K562 (cell line): ENCODE measurements around the gene FKBP2. TPM values are rescaled to one million over a fixed set of nuclear protein-coding genes. Genes with fewer than 3 reads are reported as not detected.
A peak's percentile ranks its signal among the peaks of the same experiment; 100 is the strongest.

Experiments
- DACH1 ChIP-seq: fragments of 450-650 bp; IDR thresholded peaks from 2 replicates; pipeline ENCODE4 v1.6.1; 2018; ENCODE audit not compliant: partially characterized antibody
- E2F3 ChIP-seq: fragments of 250-450 bp; sonication (Bioruptor Pico); IDR thresholded peaks from 2 replicates; pipeline ENCODE4 v1.4.0; 2020; ENCODE audit warnings: mild to moderate bottlenecking
- GATAD2A ChIP-seq: fragments of 450-650 bp; IDR thresholded peaks from 2 replicates; pipeline ENCODE4 v1.6.1; 2017
- HIVEP1 ChIP-seq: fragments of 250-450 bp; sonication (Bioruptor Pico); IDR thresholded peaks from 2 replicates; pipeline ENCODE4 v1.4.0; 2020; ENCODE audit warnings: mild to moderate bottlenecking
- PHB ChIP-seq: fragments of 250-450 bp; sonication (Bioruptor Pico); IDR thresholded peaks from 2 replicates; pipeline ENCODE4 v1.5.0; 2021
- POLR2AphosphoS2 ChIP-seq: IDR thresholded peaks from 2 replicates; pipeline ENCODE4 v1.6.1; 2012; ENCODE audit warnings: low read length, improper control_type of control experiment
- POLR3G ChIP-seq: IDR thresholded peaks from 2 replicates; pipeline ENCODE4 v1.6.1; 2011; ENCODE audit not compliant: insufficient read length, insufficient replicate concordance; ENCODE audit errors: extremely low read depth
- SAP30 ChIP-seq: fragments of 200-600 bp; sonication (generic); IDR thresholded peaks from 2 replicates; pipeline ENCODE4 v1.6.1; 2012; ENCODE audit warnings: borderline replicate concordance, low read depth, mild to moderate bottlenecking, moderate library complexity, low read length, control low read depth, inconsistent platforms; ENCODE audit not compliant: insufficient read depth, poor library complexity, severe bottlenecking
- ZFPM2 ChIP-seq: fragments of 250-450 bp; sonication (Bioruptor Pico); IDR thresholded peaks from 2 replicates; pipeline ENCODE4 v1.5.1; 2022; ENCODE audit warnings: mild to moderate bottlenecking
- ZNF253 ChIP-seq: fragments of 250-450 bp; sonication (Bioruptor Pico); conservative IDR thresholded peaks from 2 replicates; pipeline ENCODE4 v1.6.1; 2021; ENCODE audit warnings: mild to moderate bottlenecking
- ZNF282 ChIP-seq: sonication (generic); formaldehyde crosslinking; IDR thresholded peaks from 2 replicates; pipeline ENCODE4 v1.8.1; 2023; ENCODE audit warnings: missing genetic modification reagents
- ZNF436 ChIP-seq: fragments of 250-450, 450-650 bp; sonication (Bioruptor Pico); formaldehyde crosslinking; IDR thresholded peaks from 2 replicates; pipeline ENCODE4 v1.7.0; 2020; ENCODE audit warnings: mild to moderate bottlenecking
- ZNF445 ChIP-seq: fragments of 250-450 bp; sonication (Bioruptor Pico); IDR thresholded peaks from 2 replicates; pipeline ENCODE4 v1.4.0; 2020; ENCODE audit warnings: low read depth, mild to moderate bottlenecking, moderate library complexity
- ZNF561 ChIP-seq: fragments of 450-650 bp; formaldehyde crosslinking; conservative IDR thresholded peaks from 2 replicates; pipeline ENCODE4 v1.4.0; 2020; ENCODE audit warnings: mild to moderate bottlenecking, moderate library complexity
- polyA plus RNA-seq, 8 experiments: library from polyadenylated mRNA; depleted of rRNA in 4 of 8; stranded (reverse) in 5 of 8; unstranded in 3 of 8; fragments of >200 nt; fragmentation: Nextera tagmentation in 2 of 8; fragmentation: Illumina TruSeq in 1 of 8; extraction: Ambion mirVana in 2 of 8; extraction: Trizol in 1 of 8; gene quantifications; 2 replicates each; pipeline versions ENCODE4 v1.2.1 to v1.2.3, GENCODE V29; 2011 to 2014; ENCODE audit warnings: inconsistent platforms in 1 of 8, missing spikeins in 1 of 8
- total RNA-seq, 7 experiments: library from RNA; depleted of rRNA in 6 of 7; stranded (reverse); fragments of >200 nt in 6 of 7; fragmentation: Illumina TruSeq in 2 of 7; extraction: Trizol in 2 of 7; gene quantifications; 2 replicates each; pipeline versions ENCODE4 v1.2.1 to v1.2.3, GENCODE V29; 2011 to 2021; ENCODE audit warnings: low replicate concordance in 1 of 7
- TF ChIP-seq, protein P1 (sequence below), 2 experiments: fragments of 450-650 bp; formaldehyde crosslinking in 1 of 2; IDR thresholded peaks; 2 replicates each; pipeline versions ENCODE4 v1.4.0 to v1.6.1; 2014 to 2020; ENCODE audit warnings: mild to moderate bottlenecking in 2 of 2, borderline replicate concordance in 1 of 2, low read depth in 1 of 2
- TF ChIP-seq, protein P2 (sequence below): sonication (generic); formaldehyde crosslinking; IDR thresholded peaks from 2 replicates; pipeline ENCODE4 v1.9.0; 2022; ENCODE audit warnings: mild to moderate bottlenecking, missing genetic modification reagents
- TF ChIP-seq, protein P3 (sequence below): fragments of 250-450 bp; sonication (Bioruptor Pico); IDR thresholded peaks from 2 replicates; pipeline ENCODE4 v1.8.0; 2021; ENCODE audit warnings: borderline replicate concordance, mild to moderate bottlenecking, moderate library complexity; ENCODE audit not compliant: poor library complexity, severe bottlenecking

Gene FKBP2
- total and polyA plus RNA-seq, 9 of the 15 experiments (the other 6 are each of a cell fraction or from before 2014, with no cell fraction given): 3.5 to 151 (median 58.1) TPM

DNA sequence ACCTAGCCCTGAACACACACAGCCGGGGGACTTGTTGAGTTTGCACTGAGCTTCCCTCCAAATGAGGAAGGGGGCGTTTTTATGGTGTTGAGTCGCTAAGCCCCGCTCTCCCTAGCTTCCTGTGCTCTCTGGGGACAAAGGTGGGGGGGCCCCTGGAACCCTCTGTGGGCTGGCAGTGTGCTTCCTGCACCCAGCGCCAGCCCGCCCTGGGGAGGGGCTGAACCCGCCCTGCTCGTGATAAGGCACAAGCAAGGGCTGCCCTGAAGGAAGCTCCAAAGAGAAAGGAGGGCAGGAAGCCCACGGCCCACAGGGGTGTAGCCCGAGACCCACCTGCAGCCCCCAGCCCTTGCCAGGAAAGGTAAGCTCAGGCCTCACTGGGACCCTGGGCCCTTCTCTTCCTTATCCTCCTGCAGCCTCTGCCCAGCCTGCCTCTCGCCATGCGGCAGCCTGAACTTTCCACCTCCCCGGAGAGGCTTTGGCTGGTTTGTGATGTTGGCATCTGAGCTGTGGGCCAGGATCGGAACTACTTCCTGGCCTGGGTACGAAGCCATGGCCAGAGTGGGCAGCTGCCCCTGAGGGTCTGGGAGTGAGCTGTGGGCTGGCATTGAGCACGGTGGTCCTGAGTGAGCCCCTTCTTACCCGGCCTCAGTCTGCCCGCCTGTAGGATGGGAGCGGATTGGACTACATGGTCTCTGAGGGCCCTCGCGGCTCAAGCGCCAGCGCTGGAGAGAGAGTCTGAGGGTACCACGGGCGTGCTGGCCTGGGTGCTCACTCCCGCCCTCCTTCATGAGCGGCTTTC is 34.2 kb upstream of the FKBP2 start, which contains the start of gene FERMT3 (continued):
- no peak for TF ChIP-seq HIVEP1 (CRISPR knock-in tag)
- 0 out of 2 replicates have a peak, but pooled peaks have one; percentile 65 for TF ChIP-seq GATAD2A
- TF ChIP-seq POLR3G: no peak
- TF ChIP-seq ZNF253 (CRISPR knock-in tag): no peak
- TF ChIP-seq, protein P1, sequence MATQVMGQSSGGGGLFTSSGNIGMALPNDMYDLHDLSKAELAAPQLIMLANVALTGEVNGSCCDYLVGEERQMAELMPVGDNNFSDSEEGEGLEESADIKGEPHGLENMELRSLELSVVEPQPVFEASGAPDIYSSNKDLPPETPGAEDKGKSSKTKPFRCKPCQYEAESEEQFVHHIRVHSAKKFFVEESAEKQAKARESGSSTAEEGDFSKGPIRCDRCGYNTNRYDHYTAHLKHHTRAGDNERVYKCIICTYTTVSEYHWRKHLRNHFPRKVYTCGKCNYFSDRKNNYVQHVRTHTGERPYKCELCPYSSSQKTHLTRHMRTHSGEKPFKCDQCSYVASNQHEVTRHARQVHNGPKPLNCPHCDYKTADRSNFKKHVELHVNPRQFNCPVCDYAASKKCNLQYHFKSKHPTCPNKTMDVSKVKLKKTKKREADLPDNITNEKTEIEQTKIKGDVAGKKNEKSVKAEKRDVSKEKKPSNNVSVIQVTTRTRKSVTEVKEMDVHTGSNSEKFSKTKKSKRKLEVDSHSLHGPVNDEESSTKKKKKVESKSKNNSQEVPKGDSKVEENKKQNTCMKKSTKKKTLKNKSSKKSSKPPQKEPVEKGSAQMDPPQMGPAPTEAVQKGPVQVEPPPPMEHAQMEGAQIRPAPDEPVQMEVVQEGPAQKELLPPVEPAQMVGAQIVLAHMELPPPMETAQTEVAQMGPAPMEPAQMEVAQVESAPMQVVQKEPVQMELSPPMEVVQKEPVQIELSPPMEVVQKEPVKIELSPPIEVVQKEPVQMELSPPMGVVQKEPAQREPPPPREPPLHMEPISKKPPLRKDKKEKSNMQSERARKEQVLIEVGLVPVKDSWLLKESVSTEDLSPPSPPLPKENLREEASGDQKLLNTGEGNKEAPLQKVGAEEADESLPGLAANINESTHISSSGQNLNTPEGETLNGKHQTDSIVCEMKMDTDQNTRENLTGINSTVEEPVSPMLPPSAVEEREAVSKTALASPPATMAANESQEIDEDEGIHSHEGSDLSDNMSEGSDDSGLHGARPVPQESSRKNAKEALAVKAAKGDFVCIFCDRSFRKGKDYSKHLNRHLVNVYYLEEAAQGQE (IDR thresholded peaks at IDR 0.05; ENCODE audit: borderline replicate concordance): no peak
- TF ChIP-seq, protein P1 (CRISPR knock-in tag; IDR thresholded peaks at IDR 0.05; ENCODE audit: low read depth): no peak; the same call in 1 of the 2 replicates
- no peak for TF ChIP-seq ZNF445 (CRISPR knock-in tag)
- TF ChIP-seq SAP30: peak; percentile 40
- TF ChIP-seq, protein P2, sequence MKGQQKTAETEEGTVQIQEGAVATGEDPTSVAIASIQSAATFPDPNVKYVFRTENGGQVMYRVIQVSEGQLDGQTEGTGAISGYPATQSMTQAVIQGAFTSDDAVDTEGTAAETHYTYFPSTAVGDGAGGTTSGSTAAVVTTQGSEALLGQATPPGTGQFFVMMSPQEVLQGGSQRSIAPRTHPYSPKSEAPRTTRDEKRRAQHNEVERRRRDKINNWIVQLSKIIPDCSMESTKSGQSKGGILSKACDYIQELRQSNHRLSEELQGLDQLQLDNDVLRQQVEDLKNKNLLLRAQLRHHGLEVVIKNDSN: peak; percentile 51
- TF ChIP-seq, protein P3, sequence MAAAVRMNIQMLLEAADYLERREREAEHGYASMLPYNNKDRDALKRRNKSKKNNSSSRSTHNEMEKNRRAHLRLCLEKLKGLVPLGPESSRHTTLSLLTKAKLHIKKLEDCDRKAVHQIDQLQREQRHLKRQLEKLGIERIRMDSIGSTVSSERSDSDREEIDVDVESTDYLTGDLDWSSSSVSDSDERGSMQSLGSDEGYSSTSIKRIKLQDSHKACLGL (CRISPR knock-in tag): no peak
- no peak for TF ChIP-seq ZNF561 (CRISPR knock-in tag)
- no peak for TF ChIP-seq ZFPM2 (CRISPR knock-in tag)
- no peak for TF ChIP-seq DACH1
- TF ChIP-seq PHB (CRISPR knock-in tag): no peak
- TF ChIP-seq POLR2AphosphoS2: peak; percentile 76; the same call in 1 of the 2 replicates
- peak; percentile 50 for TF ChIP-seq E2F3 (CRISPR knock-in tag)
- no peak; the same call in 1 of the 2 replicates for TF ChIP-seq ZNF282
- TF ChIP-seq ZNF436 (CRISPR knock-in tag): no peak
